GM21529 (cell line): Measurements from ENCODE around the gene DACH1.
A peak's percentile ranks its signal among the peaks of the same experiment; 100 is the strongest.
"Not testable (repeated sequence)": the region's sequence is repeated elsewhere in the genome, so short reads cannot be mapped to it uniquely, and the experiment has no call there.

Source experiments
- ATAC-seq: cut with Tn5 transposase; IDR thresholded peaks from one replicate; pipeline ENCODE4 v1.9.1; 2021; ENCODE audit not compliant: unreplicated experiment

Gene DACH1

GRCh38 chr13:71867131-71867814, at the start of gene DACH1:
Gene DACH1 (minus strand): TSS chr13:71867204.
- ATAC-seq = no peak

- no peak for ATAC-seq
Observed at GRCh38 chr13:71913717-71914116, 46.7 kb upstream of the DACH1 start.

GRCh38 chr13:71912524-71912923, 45.5 kb upstream of the DACH1 start:
- no peak for ATAC-seq

- no peak for ATAC-seq
Observed at GRCh38 chr13:71906448-71906847, 39.4 kb upstream of the DACH1 start.

- ATAC-seq = no peak
Observed at GRCh38 chr13:71902676-71903075, 35.7 kb upstream of the DACH1 start.

- not testable (repeated sequence) for ATAC-seq
Observed at GRCh38 chr13:71893506-71893905, 26.5 kb upstream of the DACH1 start.

- no peak for ATAC-seq
Observed at GRCh38 chr13:71886880-71887279, 19.9 kb upstream of the DACH1 start.

GRCh38 chr13:71882120-71882519, 15.1 kb upstream of the DACH1 start:
- ATAC-seq = no peak

- no peak for ATAC-seq
Observed at GRCh38 chr13:71880753-71881541, 13.9 kb upstream of the DACH1 start.

GRCh38 chr13:71879808-71880344, 12.9 kb upstream of the DACH1 start:
- no peak for ATAC-seq

GRCh38 chr13:71879129-71879535, 12.1 kb upstream of the DACH1 start:
- peak; percentile 88 for ATAC-seq

GRCh38 chr13:71877256-71877653, 10.3 kb upstream of the DACH1 start:
- no peak for ATAC-seq

GRCh38 chr13:71876648-71877255, 9.7 kb upstream of the DACH1 start:
- no peak for ATAC-seq

- no peak for ATAC-seq
Observed at GRCh38 chr13:71875823-71876222, 8.8 kb upstream of the DACH1 start.

- ATAC-seq = no peak
Observed at GRCh38 chr13:71874458-71874857, 7.5 kb upstream of the DACH1 start.

GRCh38 chr13:71873418-71874247, 6.6 kb upstream of the DACH1 start:
- no peak for ATAC-seq

- no peak for ATAC-seq
Observed at GRCh38 chr13:71871844-71872243, 4.8 kb upstream of the DACH1 start.

- no peak for ATAC-seq
Observed at GRCh38 chr13:71871176-71871754, 4.3 kb upstream of the DACH1 start.

- no peak for ATAC-seq
Observed at GRCh38 chr13:71870100-71870499, 3.1 kb upstream of the DACH1 start.

- no peak for ATAC-seq
Observed at GRCh38 chr13:71869274-71869673, 2.3 kb upstream of the DACH1 start.
